ENCODE data around the gene PCDHB11. TPM values are rescaled to one million over a fixed set of nuclear protein-coding genes. Genes with fewer than 3 reads are reported as not detected.
"Not testable (repeated sequence)": the region's sequence is repeated elsewhere in the genome, so short reads cannot be mapped to it uniquely, and the experiment has no call there.

PCDHB11 gene
- total RNA-seq: not detected

DNA sequence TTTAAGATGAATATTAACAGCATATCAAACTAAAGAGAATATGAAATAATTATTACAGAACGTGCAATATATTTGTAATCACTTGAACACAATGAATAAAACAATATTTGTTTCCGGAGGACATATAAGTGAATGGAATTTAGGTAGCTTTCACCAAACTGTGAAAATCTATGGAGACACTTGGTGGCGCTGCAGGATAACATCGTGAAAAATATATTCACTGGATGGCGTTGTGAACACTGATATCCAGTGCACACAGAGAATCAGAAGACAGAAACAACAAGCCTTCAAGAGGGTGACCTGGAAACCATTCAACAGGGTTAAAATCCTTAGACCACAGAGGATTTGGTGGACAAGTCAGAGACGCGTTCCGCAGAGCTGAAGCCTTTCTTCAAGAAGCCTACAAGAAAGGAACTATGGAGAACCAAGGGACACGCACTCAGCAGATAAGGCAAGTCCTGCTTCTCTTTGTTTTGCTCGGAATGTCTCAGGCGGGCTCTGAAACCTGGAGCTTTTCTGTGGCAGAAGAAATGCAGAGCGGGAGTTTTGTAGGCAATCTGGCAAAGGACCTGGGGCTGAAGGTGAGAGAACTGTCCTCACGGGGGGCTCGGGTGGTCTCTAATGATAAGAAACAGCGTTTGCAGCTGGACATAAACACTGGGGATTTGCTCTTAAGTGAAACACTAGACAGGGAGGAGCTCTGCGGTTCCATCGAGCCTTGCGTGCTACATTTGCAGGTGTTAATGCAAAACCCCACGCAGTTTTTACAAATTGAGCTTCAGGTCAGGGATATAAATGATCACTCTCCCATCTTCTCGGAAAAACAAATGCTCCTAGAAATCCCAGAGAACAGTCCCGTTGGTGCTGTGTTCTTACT lies at the start of gene PCDHB11:
Gene PCDHB11 (plus strand): TSS at position 269 of the 877 bp plus-strand sequence. CDS start 148 bp downstream, at position 417.
- Mint-ChIP-seq H3K4me1 (no peaks in the 10 kb centered on the region), H3K27ac (no peak within 1 kb of the TSS), H3K4me3 (no peak within 1 kb of the TSS), H3K36me3 (no peaks in the 10 kb centered on the region), H3K27me3 (peaks cover 4% of the 10 kb centered on the region), H3K9me3 (peaks cover 19% of the 10 kb centered on the region)
- POLR2A ChIA-PET: no interaction called here
- ATAC-seq (ENCODE audit: low read depth) (no peak), DNase-seq (no peak)

DNA sequence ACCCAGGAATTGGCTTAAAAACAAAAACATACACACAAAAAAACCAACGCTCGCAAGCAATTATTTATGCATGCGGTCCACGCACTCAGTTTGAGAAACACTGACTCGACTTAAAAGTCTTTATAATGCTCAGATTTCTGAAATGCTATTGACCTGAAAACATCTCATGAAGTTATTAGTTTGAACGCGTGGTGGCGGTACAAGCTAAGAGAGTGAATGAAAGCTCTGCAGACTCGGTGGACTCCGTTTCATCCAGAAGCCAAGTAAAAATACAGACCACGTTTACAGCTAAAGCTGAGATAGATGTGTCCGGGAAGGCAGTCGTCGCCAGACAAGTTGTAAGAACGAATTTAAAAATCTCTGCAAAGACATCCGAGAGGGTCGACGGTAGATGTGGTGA lies 49.6 kb upstream of the PCDHB11 start, which contains the start of gene PCDHB6:
Gene PCDHB6 (plus strand): TSS at position 246 of the 400 bp plus-strand sequence. CDS start 201 bp downstream, outside the sequence.
- H3K4me1 Mint-ChIP-seq: no peaks in the 10 kb centered on the region
- peaks cover 13% of the 10 kb centered on the region for H3K9me3 Mint-ChIP-seq
- no peaks in the 10 kb centered on the region for H3K27me3 Mint-ChIP-seq
- no peak within 1 kb of the TSS for H3K4me3 Mint-ChIP-seq
- ATAC-seq (ENCODE audit: low read depth) (no peak), DNase-seq (no peak)
- POLR2A ChIA-PET: no interaction called here
- no peak within 1 kb of the TSS for H3K27ac Mint-ChIP-seq
- peaks cover 2% of the 10 kb centered on the region for H3K36me3 Mint-ChIP-seq

DNA sequence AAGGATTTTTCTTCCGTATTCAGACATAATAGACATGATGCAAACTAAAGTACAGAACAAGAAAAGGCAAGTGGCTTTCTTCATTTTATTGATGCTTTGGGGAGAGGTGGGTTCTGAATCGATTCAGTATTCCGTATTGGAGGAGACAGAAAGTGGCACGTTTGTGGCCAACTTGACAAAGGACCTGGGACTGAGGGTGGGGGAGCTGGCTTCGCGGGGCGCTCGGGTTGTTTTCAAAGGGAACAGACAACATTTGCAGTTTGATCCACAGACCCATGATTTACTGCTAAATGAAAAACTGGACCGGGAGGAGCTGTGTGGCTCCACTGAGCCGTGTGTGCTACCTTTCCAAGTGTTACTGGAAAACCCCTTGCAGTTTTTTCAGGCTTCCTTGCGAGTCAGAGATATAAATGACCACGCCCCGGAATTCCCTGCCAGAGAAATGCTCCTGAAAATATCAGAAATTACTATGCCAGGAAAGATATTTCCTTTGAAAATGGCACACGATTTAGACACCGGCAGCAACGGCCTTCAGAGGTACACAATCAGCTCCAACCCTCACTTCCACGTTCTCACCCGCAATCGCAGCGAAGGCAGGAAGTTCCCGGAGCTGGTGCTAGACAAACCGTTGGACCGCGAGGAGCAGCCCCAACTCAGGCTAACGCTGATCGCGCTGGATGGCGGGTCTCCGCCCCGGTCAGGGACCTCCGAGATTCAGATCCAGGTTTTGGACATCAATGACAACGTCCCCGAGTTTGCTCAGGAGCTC lies 49.0 kb upstream of the PCDHB11 start:
- H3K27me3 Mint-ChIP-seq: no peaks in the 10 kb centered on the region
- H3K9me3 Mint-ChIP-seq: peaks cover 13% of the 10 kb centered on the region
- no peaks in the 10 kb centered on the region for H3K4me1 Mint-ChIP-seq
- no peak overlapping the region for H3K27ac Mint-ChIP-seq
- DNase-seq (no peak), ATAC-seq (ENCODE audit: low read depth) (no peak)
- POLR2A ChIA-PET: no interaction called here
- H3K36me3 Mint-ChIP-seq: peaks cover 2% of the 10 kb centered on the region
- no peak overlapping the region for H3K4me3 Mint-ChIP-seq

DNA sequence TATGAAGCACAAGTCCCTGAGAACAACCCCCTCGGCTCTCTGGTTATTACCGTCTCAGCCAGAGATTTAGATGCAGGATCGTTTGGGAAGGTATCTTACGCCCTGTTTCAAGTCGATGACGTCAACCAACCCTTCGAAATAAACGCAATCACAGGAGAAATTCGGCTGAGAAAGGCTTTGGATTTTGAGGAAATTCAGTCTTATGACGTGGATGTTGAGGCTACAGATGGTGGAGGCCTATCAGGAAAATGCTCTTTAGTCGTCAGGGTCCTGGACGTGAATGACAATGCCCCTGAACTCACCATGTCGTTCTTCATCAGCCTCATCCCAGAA lies 48.5 kb upstream of the PCDHB11 start:
- peaks cover 2% of the 10 kb centered on the region for H3K36me3 Mint-ChIP-seq
- ATAC-seq (ENCODE audit: low read depth) (no peak), DNase-seq (no peak)
- H3K9me3 Mint-ChIP-seq: peaks cover 13% of the 10 kb centered on the region
- H3K4me3 Mint-ChIP-seq: no peak overlapping the region
- no peaks in the 10 kb centered on the region for H3K4me1 Mint-ChIP-seq
- no peaks in the 10 kb centered on the region for H3K27me3 Mint-ChIP-seq
- POLR2A ChIA-PET: no interaction called here
- H3K27ac Mint-ChIP-seq: no peak overlapping the region

DNA sequence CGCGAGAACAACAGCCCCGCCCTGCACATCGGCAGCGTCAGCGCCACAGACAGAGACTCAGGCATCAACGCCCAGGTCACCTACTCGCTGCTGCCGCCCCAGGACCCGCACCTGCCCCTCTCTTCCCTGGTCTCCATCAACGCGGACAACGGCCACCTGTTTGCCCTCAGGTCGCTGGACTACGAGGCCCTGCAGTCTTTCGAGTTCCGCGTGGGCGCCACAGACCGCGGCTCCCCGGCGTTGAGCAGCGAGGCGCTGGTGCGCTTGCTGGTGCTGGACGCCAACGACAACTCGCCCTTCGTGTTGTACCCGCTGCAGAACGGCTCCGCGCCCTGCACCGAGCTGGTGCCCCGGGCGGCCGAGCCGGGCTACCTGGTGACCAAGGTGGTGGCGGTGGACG lies 47.8 kb upstream of the PCDHB11 start:
- DNase-seq; POLR2A ChIA-PET; ATAC-seq (ENCODE audit: low read depth); H3K27me3 Mint-ChIP-seq; H3K27ac Mint-ChIP-seq; H3K4me1 Mint-ChIP-seq; H3K4me3 Mint-ChIP-seq; H3K36me3 Mint-ChIP-seq: not testable (repeated sequence)
- peaks cover 12% of the 10 kb centered on the region for H3K9me3 Mint-ChIP-seq

DNA sequence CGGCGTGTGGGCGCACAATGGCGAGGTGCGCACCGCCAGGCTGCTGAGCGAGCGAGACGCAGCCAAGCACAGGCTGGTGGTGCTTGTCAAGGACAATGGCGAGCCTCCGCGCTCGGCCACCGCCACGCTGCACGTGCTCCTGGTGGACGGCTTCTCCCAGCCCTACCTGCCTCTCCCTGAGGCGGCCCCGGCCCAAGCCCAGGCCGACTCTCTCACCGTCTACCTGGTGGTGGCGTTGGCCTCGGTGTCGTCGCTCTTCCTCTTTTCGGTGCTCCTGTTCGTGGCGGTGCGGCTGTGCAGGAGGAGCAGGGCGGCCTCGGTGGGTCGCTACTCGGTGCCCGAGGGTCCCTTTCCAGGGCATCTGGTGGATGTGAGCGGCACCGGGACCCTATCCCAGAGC lies 47.3 kb upstream of the PCDHB11 start:
- H3K9me3 Mint-ChIP-seq: peaks cover 14% of the 10 kb centered on the region
- DNase-seq; POLR2A ChIA-PET; H3K4me3 Mint-ChIP-seq; H3K4me1 Mint-ChIP-seq; H3K27me3 Mint-ChIP-seq; H3K27ac Mint-ChIP-seq; H3K36me3 Mint-ChIP-seq; ATAC-seq (ENCODE audit: low read depth): not testable (repeated sequence)

DNA sequence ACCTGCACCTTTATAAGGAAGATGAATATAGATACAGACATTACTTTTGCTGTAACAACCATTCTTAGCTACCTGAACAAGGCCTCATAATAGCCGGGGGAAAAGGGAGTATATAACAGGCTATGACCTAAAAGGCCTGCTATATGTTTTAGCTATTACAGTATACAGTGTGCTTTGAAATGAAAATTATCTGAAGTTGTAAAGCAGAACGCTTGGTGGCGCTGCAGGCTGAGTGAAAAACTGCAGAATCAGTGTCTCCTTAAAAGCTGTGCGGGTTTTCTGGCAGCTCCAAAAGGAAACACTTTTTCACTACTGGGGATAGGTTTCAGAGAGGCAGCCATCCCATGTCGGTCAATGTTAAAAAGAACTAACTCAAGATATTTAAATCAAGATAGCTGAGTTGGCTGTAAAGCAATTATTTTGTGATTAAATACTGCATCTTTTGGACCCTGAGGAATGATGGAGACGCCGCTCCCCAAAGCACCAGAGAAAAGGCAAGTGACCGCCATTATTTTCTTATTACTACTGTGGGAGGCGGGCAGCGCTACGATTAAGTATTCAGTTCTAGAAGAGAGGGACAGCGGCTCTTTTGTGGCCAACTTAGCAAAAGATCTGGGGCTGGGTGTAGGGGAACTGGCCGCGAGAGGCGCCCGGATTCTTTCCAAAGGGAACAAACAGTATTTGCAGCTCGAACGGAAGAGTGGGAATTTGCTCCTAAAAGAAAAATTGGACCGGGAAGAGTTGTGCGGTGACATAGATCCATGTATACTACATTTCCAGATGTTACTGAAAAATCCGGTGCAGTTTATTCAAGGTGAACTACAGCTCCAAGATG lies 43.7 kb upstream of the PCDHB11 start:
- POLR2A ChIA-PET: no interaction called here
- H3K9me3 Mint-ChIP-seq: peaks cover 16% of the 10 kb centered on the region
- ATAC-seq (ENCODE audit: low read depth): no peak
- H3K4me1 Mint-ChIP-seq: no peaks in the 10 kb centered on the region
- peaks cover 2% of the 10 kb centered on the region for H3K36me3 Mint-ChIP-seq
- no peak overlapping the region for H3K27ac Mint-ChIP-seq
- DNase-seq: no peak
- peaks cover 4% of the 10 kb centered on the region for H3K27me3 Mint-ChIP-seq
- H3K4me3 Mint-ChIP-seq: no peak overlapping the region

DNA sequence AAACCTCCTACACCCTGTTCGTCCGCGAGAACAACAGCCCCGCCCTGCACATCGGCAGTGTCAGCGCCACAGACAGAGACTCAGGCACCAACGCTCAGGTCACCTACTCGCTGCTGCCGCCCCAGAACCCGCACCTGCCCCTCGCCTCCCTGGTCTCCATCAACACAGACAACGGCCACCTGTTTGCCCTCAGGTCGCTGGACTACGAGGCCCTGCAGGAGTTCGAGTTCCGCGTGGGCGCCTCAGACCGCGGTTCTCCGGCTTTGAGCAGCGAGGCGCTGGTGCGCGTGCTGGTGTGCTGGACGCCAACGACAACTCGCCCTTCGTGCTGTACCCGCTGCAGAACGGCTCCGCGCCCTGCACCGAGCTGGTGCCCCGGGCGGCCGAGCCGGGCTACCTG lies 42.1 kb upstream of the PCDHB11 start:
- DNase-seq; H3K36me3 Mint-ChIP-seq; H3K27ac Mint-ChIP-seq; POLR2A ChIA-PET; H3K4me1 Mint-ChIP-seq; H3K27me3 Mint-ChIP-seq; H3K4me3 Mint-ChIP-seq; ATAC-seq (ENCODE audit: low read depth): not testable (repeated sequence)
- peaks cover 11% of the 10 kb centered on the region for H3K9me3 Mint-ChIP-seq

DNA sequence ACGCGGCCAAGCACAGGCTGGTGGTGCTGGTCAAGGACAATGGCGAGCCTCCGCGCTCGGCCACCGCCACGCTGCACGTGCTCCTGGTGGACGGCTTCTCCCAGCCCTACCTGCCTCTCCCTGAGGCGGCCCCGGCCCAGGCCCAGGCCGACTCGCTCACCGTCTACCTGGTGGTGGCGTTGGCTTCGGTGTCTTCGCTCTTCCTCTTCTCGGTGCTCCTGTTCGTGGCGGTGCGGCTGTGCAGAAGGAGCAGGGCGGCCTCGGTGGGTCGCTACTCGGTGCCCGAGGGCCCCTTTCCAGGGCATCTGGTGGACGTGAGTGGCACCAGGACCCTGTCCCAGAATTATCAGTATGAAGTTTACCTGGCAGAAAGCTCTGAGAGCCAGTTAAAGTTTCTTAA lies 41.5 kb upstream of the PCDHB11 start:
- POLR2A ChIA-PET; H3K27ac Mint-ChIP-seq; ATAC-seq (ENCODE audit: low read depth); H3K4me1 Mint-ChIP-seq; DNase-seq; H3K4me3 Mint-ChIP-seq; H3K36me3 Mint-ChIP-seq; H3K27me3 Mint-ChIP-seq: not testable (repeated sequence)
- peaks cover 11% of the 10 kb centered on the region for H3K9me3 Mint-ChIP-seq

DNA sequence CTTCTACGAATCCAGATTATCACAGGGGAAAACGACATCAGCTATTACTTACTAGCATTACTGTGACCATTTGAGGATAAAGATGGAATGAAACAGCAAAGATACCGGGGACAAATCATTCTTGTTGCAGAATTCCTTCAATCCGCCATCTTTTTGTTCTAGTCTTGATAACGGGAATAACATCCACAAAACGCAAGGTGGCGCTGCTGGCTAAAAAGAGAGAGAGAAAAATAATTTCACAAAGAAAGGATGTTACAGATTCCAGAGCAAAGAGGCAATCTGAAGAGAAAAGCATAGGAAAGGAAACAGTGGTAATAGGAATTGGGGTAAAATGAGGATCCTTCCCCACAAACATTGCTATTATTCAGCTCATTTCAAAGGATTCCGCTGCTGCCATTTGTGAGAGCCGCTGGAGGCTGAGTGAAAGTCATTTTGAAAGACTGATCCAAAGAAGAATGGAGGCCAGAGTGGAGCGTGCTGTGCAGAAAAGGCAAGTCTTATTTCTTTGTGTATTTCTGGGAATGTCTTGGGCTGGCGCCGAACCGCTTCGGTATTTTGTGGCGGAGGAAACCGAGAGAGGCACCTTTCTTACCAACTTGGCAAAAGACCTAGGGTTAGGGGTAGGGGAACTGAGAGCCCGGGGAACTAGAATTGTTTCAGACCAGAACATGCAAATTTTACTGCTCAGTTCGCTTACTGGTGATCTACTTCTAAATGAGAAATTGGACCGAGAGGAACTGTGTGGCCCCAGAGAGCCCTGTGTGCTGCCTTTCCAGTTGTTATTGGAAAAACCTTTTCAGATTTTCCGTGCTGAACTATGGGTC lies 26.8 kb upstream of the PCDHB11 start, which contains the start of gene PCDHB7:
Gene PCDHB7 (plus strand): TSS at position 264 of the 824 bp plus-strand sequence. CDS start 192 bp downstream, at position 456.
- DNase-seq: no peak
- no peak for ATAC-seq (ENCODE audit: low read depth)
- Mint-ChIP-seq H3K36me3 (no peaks in the 10 kb centered on the region), H3K4me3 (no peak within 1 kb of the TSS), H3K27ac (no peak within 1 kb of the TSS), H3K27me3 (no peaks in the 10 kb centered on the region), H3K9me3 (peaks cover 1% of the 10 kb centered on the region), H3K4me1 (no peaks in the 10 kb centered on the region)
- POLR2A ChIA-PET: no interaction called here

DNA sequence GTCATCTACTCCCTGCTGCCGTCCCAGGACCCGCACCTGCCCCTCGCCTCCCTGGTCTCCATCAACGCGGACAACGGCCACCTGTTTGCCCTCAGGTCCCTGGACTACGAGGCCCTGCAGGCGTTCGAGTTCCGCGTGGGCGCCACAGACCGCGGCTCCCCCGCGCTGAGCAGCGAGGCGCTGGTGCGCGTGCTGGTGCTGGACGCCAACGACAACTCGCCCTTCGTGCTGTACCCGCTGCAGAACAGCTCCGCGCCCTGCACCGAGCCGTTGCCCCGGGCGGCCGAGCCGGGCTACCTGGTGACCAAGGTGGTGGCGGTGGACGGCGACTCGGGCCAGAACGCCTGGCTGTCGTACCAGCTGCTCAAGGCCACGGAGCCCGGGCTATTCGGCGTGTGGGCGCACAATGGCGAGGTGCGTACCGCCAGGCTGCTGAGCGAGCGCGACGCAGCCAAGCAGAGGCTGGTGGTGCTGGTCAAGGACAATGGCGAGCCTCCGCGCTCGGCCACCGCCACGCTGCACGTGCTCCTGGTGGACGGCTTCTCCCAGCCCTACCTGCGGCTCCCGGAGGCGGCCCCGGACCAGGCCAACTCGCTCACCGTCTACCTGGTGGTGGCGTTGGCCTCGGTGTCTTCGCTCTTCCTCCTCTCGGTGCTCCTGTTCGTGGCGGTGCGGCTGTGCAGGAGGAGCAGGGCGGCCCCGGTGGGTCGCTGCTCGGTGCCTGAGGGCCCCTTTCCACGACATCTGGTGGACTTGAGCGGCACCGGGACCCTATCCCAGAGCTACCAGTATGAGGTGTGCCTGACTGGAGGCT lies 24.9 kb upstream of the PCDHB11 start:
- POLR2A ChIA-PET; H3K4me1 Mint-ChIP-seq; H3K27me3 Mint-ChIP-seq; H3K9me3 Mint-ChIP-seq; DNase-seq; H3K4me3 Mint-ChIP-seq; H3K36me3 Mint-ChIP-seq; ATAC-seq (ENCODE audit: low read depth): not testable (repeated sequence)
- peak overlapping the region; percentile 18 for H3K27ac Mint-ChIP-seq

DNA sequence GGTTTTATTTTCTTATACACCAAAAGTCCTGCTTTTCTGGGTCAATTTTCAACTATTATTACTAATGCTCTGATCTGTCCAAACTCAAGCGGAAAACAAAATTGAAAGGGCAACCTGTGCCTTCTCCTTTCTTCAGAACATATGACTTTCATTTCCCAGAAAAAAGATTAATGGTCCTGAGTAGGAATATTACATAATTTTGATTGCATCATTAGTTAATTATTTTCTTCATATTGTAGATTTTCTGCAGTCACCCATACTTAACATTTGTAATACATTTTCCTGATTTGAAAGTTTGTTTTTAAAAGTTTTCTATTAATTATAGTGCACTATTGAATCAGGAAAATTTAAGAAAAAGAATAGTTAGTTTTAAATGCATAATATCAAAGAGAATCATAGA lies 23.5 kb upstream of the PCDHB11 start:
- H3K27ac Mint-ChIP-seq: no peak overlapping the region
- no peaks in the 10 kb centered on the region for H3K27me3 Mint-ChIP-seq
- H3K4me3 Mint-ChIP-seq: no peak overlapping the region
- H3K9me3 Mint-ChIP-seq: peaks cover 1% of the 10 kb centered on the region
- no peaks in the 10 kb centered on the region for H3K36me3 Mint-ChIP-seq
- POLR2A ChIA-PET: no interaction called here
- no peaks in the 10 kb centered on the region for H3K4me1 Mint-ChIP-seq
- no peak for DNase-seq
- ATAC-seq (ENCODE audit: low read depth): no peak
